HepG2 (cell line): ENCODE data around the gene SLAMF9.

Experiments used
- BCLAF1 ChIP-seq: fragments of 450-650 bp; IDR thresholded peaks from 2 replicates; pipeline ENCODE4 v1.6.1; 2017; ENCODE audit warnings: mild to moderate bottlenecking
- CHD2 ChIP-seq: IDR thresholded peaks from 2 replicates; pipeline ENCODE4 v1.6.1; 2011; ENCODE audit warnings: low read depth, low read length, improper control_type of control experiment
- EP300 ChIP-seq, 3 experiments: sonication (generic) in 1 of 3; formaldehyde crosslinking in 1 of 3; IDR thresholded peaks; 2 replicates each; pipeline versions ENCODE4 v1.5.1 to v1.6.1; 2011 to 2020; ENCODE audit warnings: low read depth in 2 of 3, low read length in 2 of 3, borderline replicate concordance in 1 of 3, improper control_type of control experiment in 1 of 3, mild to moderate bottlenecking in 1 of 3, missing genetic modification reagents in 1 of 3, moderate library complexity in 1 of 3
- FOXP1 ChIP-seq, 2 experiments: fragments of 450-650 bp in 1 of 2; IDR thresholded peaks; 2 replicates each; pipeline ENCODE4 v1.6.1; 2017 to 2018; ENCODE audit warnings: antibody characterized with exemption in 1 of 2
- JUN ChIP-seq: sonication (generic); formaldehyde crosslinking; IDR thresholded peaks from 2 replicates; pipeline ENCODE4 v1.4.0; 2020; ENCODE audit warnings: mild to moderate bottlenecking, missing genetic modification reagents
- POLR2A ChIP-seq, 2 experiments: IDR thresholded peaks; 2 replicates each; pipeline ENCODE4 v1.6.1; 2011; ENCODE audit warnings: low read depth in 2 of 2, low read length in 2 of 2, mild to moderate bottlenecking in 1 of 2, moderate library complexity in 1 of 2; ENCODE audit not compliant: insufficient read depth in 1 of 2
- ZBTB40 ChIP-seq, 2 experiments: fragments of 450-650 bp in 1 of 2; sonication (generic) in 1 of 2; formaldehyde crosslinking in 1 of 2; IDR thresholded peaks; 2 replicates each; pipeline versions ENCODE4 v1.6.1 to v1.8.0; 2016 to 2022; ENCODE audit warnings: antibody characterized with exemption in 1 of 2, mild to moderate bottlenecking in 1 of 2, missing genetic modification reagents in 1 of 2
- ZNF788 ChIP-seq: sonication (generic); formaldehyde crosslinking; IDR thresholded peaks from 2 replicates; pipeline ENCODE4 v1.5.0; 2020; ENCODE audit warnings: mild to moderate bottlenecking, missing genetic modification reagents, borderline replicate concordance

- TF ChIP-seq POLR2A (IDR thresholded peaks at IDR 0.05; ENCODE audit: insufficient read depth in 1 of 2, low read depth in 2 of 2, low read length in 2 of 2) (no peak), EP300 (IDR thresholded peaks at IDR 0.05; ENCODE audit: low read depth in 2 of 2, low read length in 2 of 2) (no peak), EP300 (CRISPR knock-in tag; IDR thresholded peaks at IDR 0.05; ENCODE audit: borderline replicate concordance) (no peak), FOXP1 (IDR thresholded peaks at IDR 0.05) (no peak), FOXP1 (CRISPR knock-in tag; IDR thresholded peaks at IDR 0.05) (no peak), ZBTB40 (IDR thresholded peaks at IDR 0.05) (no peak), ZBTB40 (CRISPR knock-in tag; IDR thresholded peaks at IDR 0.05) (no peak), BCLAF1 (no peak), ZNF788 (CRISPR knock-in tag) (no peak), CHD2 (no peak), JUN (CRISPR knock-in tag) (no peak)
Measured at GRCh38 chr1:159980786-159981185, 26.7 kb upstream of the SLAMF9 start.
